ENCODE measurements around the gene DIS3L2. TPM values are rescaled to one million over a fixed set of nuclear protein-coding genes. Genes with fewer than 3 reads are reported as not detected.

Gene DIS3L2
- total RNA-seq, 2 experiments from 2014 or later = 40.2 to 43.4 TPM

GRCh38 chr2:231977430-231977829, 15.9 kb downstream of the DIS3L2 start:
- Mint-ChIP-seq H3K4me3 (no peak overlapping the region), H3K27ac (no peak overlapping the region), H3K27me3 (no peaks in the 10 kb centered on the region), H3K9me3 (no peaks in the 10 kb centered on the region), H3K36me3 (ENCODE audit: low read depth) (peaks cover 2% of the 10 kb centered on the region), H3K4me1 (no peaks in the 10 kb centered on the region)
- no peak for DNase-seq
- ChIA-PET CTCF (interaction anchor here (0.6 kb wide), 1 partner anchor 62 kb away, joined by 5 read pairs; no protein-coding TSS in a partner anchor), POLR2A (interaction anchor here (0.6 kb wide), 1 partner anchor 40 kb away, joined by 6 read pairs; no protein-coding TSS in a partner anchor)

DNA sequence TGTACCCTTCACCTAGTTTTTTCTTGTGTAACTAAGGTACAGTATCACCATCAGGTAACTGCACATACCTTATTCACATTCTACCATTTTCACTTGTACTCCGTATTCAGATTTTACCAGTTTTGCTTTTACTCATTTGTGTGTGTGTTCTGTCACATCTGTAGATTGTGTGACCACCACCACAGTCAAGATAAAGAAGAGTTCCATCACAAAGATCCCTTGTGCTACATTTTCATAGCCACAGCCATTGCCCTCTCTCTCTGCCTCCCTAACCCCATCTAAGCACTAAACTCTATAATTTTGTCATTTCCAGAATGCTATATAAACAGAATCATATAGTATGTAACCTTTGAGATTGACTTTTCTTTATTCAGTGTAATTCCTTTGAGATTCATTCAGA, 23.5 kb downstream of the DIS3L2 start:
- POLR2A ChIA-PET = no interaction called here
- H3K9me3 Mint-ChIP-seq = no peaks in the 10 kb centered on the region

GRCh38 chr2:231985823-231986261, 24.3 kb downstream of the DIS3L2 start:
- Mint-ChIP-seq H3K27me3 (no peaks in the 10 kb centered on the region), H3K4me3 (no peak overlapping the region), H3K4me1 (peaks cover 5% of the 10 kb centered on the region), H3K9me3 (no peaks in the 10 kb centered on the region), H3K27ac (no peak overlapping the region), H3K36me3 (ENCODE audit: low read depth) (peaks cover 7% of the 10 kb centered on the region)
- ChIA-PET CTCF (interaction anchor here (1.1 kb wide), 1 partner anchor 12 kb away, joined by 3 read pairs; no protein-coding TSS in a partner anchor), POLR2A (no interaction called here)
- no peak for DNase-seq

More for the DNA sequence above, 23.5 kb downstream of the DIS3L2 start:
- H3K4me1 Mint-ChIP-seq = peaks cover 5% of the 10 kb centered on the region
- DNase-seq = no peak
- H3K27ac Mint-ChIP-seq = no peak overlapping the region
- peaks cover 7% of the 10 kb centered on the region for H3K36me3 Mint-ChIP-seq (ENCODE audit: low read depth)
- CTCF ChIA-PET = interaction anchor here (1.1 kb wide), 1 partner anchor 12 kb away, joined by 3 read pairs; no protein-coding TSS in a partner anchor
- no peaks in the 10 kb centered on the region for H3K27me3 Mint-ChIP-seq
- H3K4me3 Mint-ChIP-seq = no peak overlapping the region

GRCh38 chr2:231987124-231987727, 25.7 kb downstream of the DIS3L2 start:
- H3K36me3 Mint-ChIP-seq (ENCODE audit: low read depth) = peaks cover 7% of the 10 kb centered on the region
- H3K27ac Mint-ChIP-seq = no peak overlapping the region
- no peak overlapping the region for H3K4me3 Mint-ChIP-seq
- H3K4me1 Mint-ChIP-seq = peaks cover 5% of the 10 kb centered on the region
- no peak for DNase-seq
- CTCF ChIA-PET = interaction anchor here (1.0 kb wide), 1 partner anchor 10 kb away, joined by 3 read pairs; no protein-coding TSS in a partner anchor
- POLR2A ChIA-PET = no interaction called here
- no peaks in the 10 kb centered on the region for H3K9me3 Mint-ChIP-seq
- H3K27me3 Mint-ChIP-seq = no peaks in the 10 kb centered on the region

GRCh38 chr2:231988179-231988866, 26.8 kb downstream of the DIS3L2 start:
- H3K27ac Mint-ChIP-seq = no peak overlapping the region
- no peaks in the 10 kb centered on the region for H3K9me3 Mint-ChIP-seq
- H3K27me3 Mint-ChIP-seq = no peaks in the 10 kb centered on the region
- H3K4me3 Mint-ChIP-seq = no peak overlapping the region
- peaks cover 7% of the 10 kb centered on the region for H3K36me3 Mint-ChIP-seq (ENCODE audit: low read depth)
- ChIA-PET CTCF (no interaction called here), POLR2A (no interaction called here)
- peaks cover 5% of the 10 kb centered on the region for H3K4me1 Mint-ChIP-seq
- DNase-seq = no peak

DNA sequence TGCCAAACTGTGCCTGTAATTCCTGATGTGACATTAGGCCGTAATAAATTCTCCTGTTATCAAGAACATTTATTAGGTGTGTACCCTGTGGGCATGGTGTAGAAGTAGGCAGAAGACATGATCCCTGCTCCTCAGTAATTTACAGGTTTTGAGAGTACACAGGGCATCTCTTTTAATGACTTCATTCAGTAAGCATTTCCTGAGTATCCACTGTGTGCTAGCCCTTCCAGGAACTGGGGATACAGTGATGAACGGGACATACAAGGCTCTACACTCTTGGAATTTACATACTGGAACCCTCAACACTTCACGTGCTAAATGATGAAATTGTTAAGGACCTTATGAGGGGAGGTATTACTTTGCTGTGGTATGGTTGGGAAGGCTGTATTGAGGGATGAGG, 30.2 kb downstream of the DIS3L2 start:
- Mint-ChIP-seq H3K9me3 (no peaks in the 10 kb centered on the region), H3K4me1 (peaks cover 2% of the 10 kb centered on the region), H3K27ac (no peak overlapping the region), H3K36me3 (ENCODE audit: low read depth) (peaks cover 4% of the 10 kb centered on the region), H3K27me3 (no peaks in the 10 kb centered on the region), H3K4me3 (no peak overlapping the region)
- ChIA-PET POLR2A (no interaction called here), CTCF (interaction anchor here (0.6 kb wide), 1 partner anchor 9 kb away, joined by 3 read pairs; no protein-coding TSS in a partner anchor)
- DNase-seq = no peak

GRCh38 chr2:231992888-231993287, 31.4 kb downstream of the DIS3L2 start:
- no peaks in the 10 kb centered on the region for H3K27me3 Mint-ChIP-seq
- peaks cover 4% of the 10 kb centered on the region for H3K36me3 Mint-ChIP-seq (ENCODE audit: low read depth)
- DNase-seq = no peak
- ChIA-PET CTCF (interaction anchor here (0.7 kb wide), 1 partner anchor 523 kb away, joined by 3 read pairs; no protein-coding TSS in a partner anchor), POLR2A (no interaction called here)
- no peak overlapping the region for H3K27ac Mint-ChIP-seq
- no peak overlapping the region for H3K4me3 Mint-ChIP-seq
- no peaks in the 10 kb centered on the region for H3K9me3 Mint-ChIP-seq
- H3K4me1 Mint-ChIP-seq = peaks cover 2% of the 10 kb centered on the region

DNA sequence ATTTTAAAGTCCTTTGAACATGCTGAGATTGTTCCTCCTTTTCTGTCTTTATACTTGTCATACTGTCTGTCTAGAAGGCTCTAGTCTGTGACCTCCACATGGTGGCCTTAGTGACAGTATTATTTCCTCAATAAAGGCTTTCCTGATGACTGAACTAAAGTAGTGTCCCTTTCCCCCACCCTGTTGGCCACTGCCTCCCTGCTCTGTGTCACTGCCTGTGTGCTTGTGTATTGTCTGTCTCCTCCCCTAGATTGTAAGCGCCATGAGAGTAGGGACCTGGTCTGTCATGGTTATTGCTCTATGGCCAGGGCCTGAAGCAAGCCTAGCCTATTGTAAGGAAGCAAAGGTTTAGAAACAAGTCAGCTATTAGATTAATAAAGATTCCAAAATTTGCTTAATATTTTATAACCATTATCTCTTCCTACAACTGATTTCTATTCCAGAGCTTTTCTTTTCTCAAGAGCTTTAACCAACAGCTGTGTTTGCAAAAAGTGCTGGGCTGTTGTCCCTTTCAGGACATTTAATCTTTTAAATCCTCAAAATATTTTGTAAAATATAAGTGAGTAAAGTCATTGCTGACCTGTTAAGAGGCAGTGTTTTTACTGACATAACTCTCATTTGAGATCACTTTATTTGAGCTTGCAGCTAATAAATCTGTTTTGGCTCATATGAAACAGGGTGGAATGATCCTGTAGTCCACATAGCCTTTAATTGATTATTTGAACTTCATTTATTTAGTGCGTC, 35.5 kb downstream of the DIS3L2 start:
- Mint-ChIP-seq H3K9me3 (no peaks in the 10 kb centered on the region), H3K4me3 (no peak overlapping the region), H3K27ac (no peak overlapping the region), H3K4me1 (peaks cover 2% of the 10 kb centered on the region), H3K27me3 (no peaks in the 10 kb centered on the region), H3K36me3 (ENCODE audit: low read depth) (peaks cover 4% of the 10 kb centered on the region)
- POLR2A ChIA-PET = interaction anchor here (0.6 kb wide), 1 partner anchor 1392 kb away, joined by 3 read pairs; no protein-coding TSS in a partner anchor
- no peak for DNase-seq
- CTCF ChIA-PET = interaction anchor here (0.9 kb wide), 1 partner anchor 10 kb away, joined by 3 read pairs; no protein-coding TSS in a partner anchor

GRCh38 chr2:231998046-231998445, 36.5 kb downstream of the DIS3L2 start:
- no peaks in the 10 kb centered on the region for H3K9me3 Mint-ChIP-seq
- ChIA-PET CTCF (no interaction called here), POLR2A (no interaction called here)
- no peak overlapping the region for H3K27ac Mint-ChIP-seq
- H3K4me3 Mint-ChIP-seq = no peak overlapping the region
- H3K36me3 Mint-ChIP-seq (ENCODE audit: low read depth) = peaks cover 6% of the 10 kb centered on the region
- DNase-seq = no peak
- no peaks in the 10 kb centered on the region for H3K27me3 Mint-ChIP-seq
- H3K4me1 Mint-ChIP-seq = peaks cover 2% of the 10 kb centered on the region

GRCh38 chr2:232000439-232000838, 38.9 kb downstream of the DIS3L2 start:
- Mint-ChIP-seq H3K9me3 (no peaks in the 10 kb centered on the region), H3K27me3 (no peaks in the 10 kb centered on the region), H3K4me3 (no peak overlapping the region), H3K36me3 (ENCODE audit: low read depth) (peaks cover 2% of the 10 kb centered on the region), H3K27ac (no peak overlapping the region), H3K4me1 (no peaks in the 10 kb centered on the region)
- DNase-seq = no peak
- ChIA-PET CTCF (interaction anchor here (0.8 kb wide), 1 partner anchor 507 kb away, joined by 3 read pairs; no protein-coding TSS in a partner anchor), POLR2A (no interaction called here)

- POLR2A ChIA-PET = no interaction called here
- Mint-ChIP-seq H3K36me3 (ENCODE audit: low read depth) (peaks cover 2% of the 10 kb centered on the region), H3K27me3 (no peaks in the 10 kb centered on the region), H3K27ac (no peak overlapping the region), H3K9me3 (no peaks in the 10 kb centered on the region), H3K4me3 (no peak overlapping the region), H3K4me1 (no peaks in the 10 kb centered on the region)
- CTCF ChIA-PET = interaction anchor here (0.6 to 0.8 kb wide), 3 partner anchors 9 to 506 kb away, joined by 3 read pairs; no protein-coding TSS in a partner anchor
- DNase-seq = no peak
Measured at GRCh38 chr2:232001073-232001472, 39.6 kb downstream of the DIS3L2 start.

- Mint-ChIP-seq H3K4me1 (no peaks in the 10 kb centered on the region), H3K36me3 (ENCODE audit: low read depth) (peaks cover 17% of the 10 kb centered on the region), H3K27me3 (no peaks in the 10 kb centered on the region), H3K27ac (no peak overlapping the region), H3K9me3 (no peaks in the 10 kb centered on the region), H3K4me3 (no peak overlapping the region)
- ChIA-PET CTCF (interaction anchor here (1.1 kb wide), 1 partner anchor 10 kb away, joined by 3 read pairs; no protein-coding TSS in a partner anchor), POLR2A (no interaction called here)
- no peak for DNase-seq
Measured at GRCh38 chr2:232006253-232006652, 44.7 kb downstream of the DIS3L2 start.

Measured in activated CD4-positive, alpha-beta T cell treated with anti-CD3 and anti-CD28 coated beads, Interleukin-2, amount 10 ng/mL, durations not matched to agents 7 days and 5 days (primary cell).